WTC11 (cell line): Measurements from ENCODE around the gene PCGF1. TPM values are rescaled to one million over a fixed set of nuclear protein-coding genes. Genes with fewer than 3 reads are reported as not detected.

Source experiments
- ATAC-seq: fragments of 200-7000 bp; cut with Tn5 transposase; 2 replicates; pipeline ENCODE4 v1.10.0; 2021; ENCODE audit warnings: mild to moderate bottlenecking, moderate library complexity
- CTCF ChIA-PET: fragments of 300-600 bp; sonication (Branson Sonifier 250); formaldehyde crosslinking; loops from one replicate; lab custom pipeline; 2021; ENCODE audit warnings: antibody characterized with exemption; lab: Charles Lee
- POLR2A ChIA-PET: fragments of 350-600 bp; sonication (Branson Sonifier 250); formaldehyde crosslinking; loops from one replicate; lab custom pipeline; 2021; ENCODE audit warnings: antibody characterized with exemption; lab: Charles Lee
- DNase-seq: peaks from one replicate; pipeline ENCODE4 v3.0.0; 2021; ENCODE audit warnings: low spot score
- H3K27ac Mint-ChIP-seq: 2 replicates; pipeline ENCODE4 v1.8.0; 2021; ENCODE audit warnings: mixed read lengths
- H3K27me3 Mint-ChIP-seq: 2 replicates; pipeline ENCODE4 v1.8.0; 2021; ENCODE audit warnings: low read depth, mild to moderate bottlenecking, moderate library complexity, mixed read lengths
- H3K36me3 Mint-ChIP-seq: 2 replicates; pipeline ENCODE4 v1.8.0; 2021; ENCODE audit warnings: mixed read lengths
- H3K4me1 Mint-ChIP-seq: 2 replicates; pipeline ENCODE4 v1.8.0; 2022; ENCODE audit warnings: mixed read lengths
- H3K4me3 Mint-ChIP-seq: 2 replicates; pipeline ENCODE4 v1.8.0; 2021; ENCODE audit warnings: mild to moderate bottlenecking, moderate library complexity, mixed read lengths
- H3K9me3 Mint-ChIP-seq: 2 replicates; pipeline ENCODE4 v1.8.0; 2021; ENCODE audit warnings: mixed read lengths
- EMX1 ChIP-seq: fragments of 250-450 bp; sonication (Bioruptor Pico); IDR thresholded peaks from 2 replicates; pipeline ENCODE4 v1.8.0; 2021; ENCODE audit warnings: mild to moderate bottlenecking
- FOXP4 ChIP-seq: sonication (generic); formaldehyde crosslinking; IDR thresholded peaks from 2 replicates; pipeline ENCODE4 v1.8.0; 2022; ENCODE audit warnings: mild to moderate bottlenecking, missing genetic modification reagents
- JUN ChIP-seq: sonication (generic); formaldehyde crosslinking; IDR thresholded peaks from 2 replicates; pipeline ENCODE4 v1.8.0; 2023; ENCODE audit warnings: mild to moderate bottlenecking, missing genetic modification reagents
- PRRX2 ChIP-seq: fragments of 250-450 bp; sonication (Bioruptor Pico); IDR thresholded peaks from 2 replicates; pipeline ENCODE4 v1.8.0; 2021; ENCODE audit warnings: mild to moderate bottlenecking
- RORB ChIP-seq: fragments of 250-450 bp; sonication (Bioruptor Pico); IDR thresholded peaks from 2 replicates; pipeline ENCODE4 v1.9.0; 2021; ENCODE audit warnings: mild to moderate bottlenecking
- STAT6 ChIP-seq: sonication (generic); formaldehyde crosslinking; conservative IDR thresholded peaks from 2 replicates; pipeline ENCODE4 v1.8.1; 2023; ENCODE audit warnings: mild to moderate bottlenecking, low read depth, missing genetic modification reagents, moderate library complexity
- USF2 ChIP-seq: sonication (generic); formaldehyde crosslinking; IDR thresholded peaks from 2 replicates; pipeline ENCODE4 v1.8.1; 2023; ENCODE audit warnings: mild to moderate bottlenecking, missing genetic modification reagents, moderate library complexity
- ZNF232 ChIP-seq: sonication (generic); formaldehyde crosslinking; IDR thresholded peaks from 2 replicates; pipeline ENCODE4 v1.8.0; 2022; ENCODE audit warnings: mild to moderate bottlenecking, missing genetic modification reagents
- total RNA-seq: library from RNA; stranded (reverse); gene quantifications from 3 replicates; pipeline ENCODE4 v1.2.3, GENCODE V29; 2021
- TF ChIP-seq, protein P1 (sequence below): sonication (generic); formaldehyde crosslinking; IDR thresholded peaks from 2 replicates; pipeline ENCODE4 v1.8.0; 2022; ENCODE audit warnings: mild to moderate bottlenecking, missing genetic modification reagents
- TF ChIP-seq, protein P2 (sequence below): fragments of 200-600 bp; IDR thresholded peaks from 2 replicates; pipeline ENCODE4 v1.8.0; 2022; ENCODE audit warnings: antibody characterized with exemption
- TF ChIP-seq, protein P3 (sequence below): fragments of 250-450 bp; sonication (Bioruptor Pico); IDR thresholded peaks from 2 replicates; pipeline ENCODE4 v1.9.0; 2021; ENCODE audit warnings: moderate library complexity, mild to moderate bottlenecking, inconsistent platforms, borderline replicate concordance

PCGF1 gene
- total RNA-seq, 1 experiment from 2014 or later, result 15.7 TPM

- POLR2A ChIA-PET, result interaction anchor here (1.5 kb wide), 1 partner anchor 19 kb away, joined by 6 read pairs; the partner anchor contains the start of gene LBX2
- H3K36me3 Mint-ChIP-seq, result peaks cover 19% of the 10 kb centered on the region
- H3K27ac Mint-ChIP-seq, result no peak overlapping the region
Measured at GRCh38 chr2:74481431-74481830, 26.1 kb downstream of the PCGF1 start.

DNA sequence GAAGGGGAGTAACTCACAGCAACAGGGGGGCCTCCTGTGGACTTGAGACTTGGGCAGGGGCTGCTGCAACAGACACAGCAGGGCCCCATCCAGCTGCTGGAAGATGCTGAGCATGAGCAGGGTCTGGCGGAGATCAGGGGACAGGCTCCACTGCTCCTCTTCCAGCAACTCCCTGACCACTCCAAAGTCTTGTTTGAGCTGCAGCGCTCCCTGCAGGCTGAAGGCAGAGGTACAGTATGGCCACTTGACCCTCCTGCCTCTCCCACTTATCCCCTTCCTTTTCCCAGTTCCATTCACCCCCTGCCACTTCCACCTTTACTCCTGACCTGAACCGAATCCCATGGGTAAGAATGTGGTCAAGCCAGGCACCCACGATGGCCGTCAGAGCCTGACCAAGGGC, 32.6 kb downstream of the PCGF1 start:
- CTCF ChIA-PET, result interaction anchor here (0.8 to 2.6 kb wide), 8 partner anchors 8 to 157 kb away, joined by 3 to 23 read pairs (median 4); partner anchors contain the start of genes CCDC142, DQX1, MOGS and TTC31
- POLR2A ChIA-PET, result no interaction called here
- peak; percentile 77 for DNase-seq

More at GRCh38 chr2:74481431-74481830, 26.1 kb downstream of the PCGF1 start:
- Mint-ChIP-seq H3K27me3 (no peaks in the 10 kb centered on the region), H3K4me3 (peak overlapping the region; percentile 100), H3K9me3 (no peaks in the 10 kb centered on the region), H3K4me1 (peaks cover 10% of the 10 kb centered on the region)
- CTCF ChIA-PET, result interaction anchor here (1.0 to 4.6 kb wide), 9 partner anchors 8 to 119 kb away, joined by 3 to 43 read pairs (median 17); partner anchors contain the start of genes INO80B, LBX2 and MRPL53
- ATAC-seq, result no peak
- DNase-seq, result no peak
- TF ChIP-seq ZNF232 (CRISPR knock-in tag), result no peak
- TF ChIP-seq RORB, result no peak
- no peak for TF ChIP-seq EMX1 (CRISPR knock-in tag)
- no peak for TF ChIP-seq USF2

GRCh38 chr2:74474481-74474880, 33.0 kb downstream of the PCGF1 start:
- H3K27me3 Mint-ChIP-seq, result no peaks in the 10 kb centered on the region
- H3K36me3 Mint-ChIP-seq, result peaks cover 18% of the 10 kb centered on the region
- DNase-seq (no peak), ATAC-seq (no peak)
- TF ChIP-seq, protein P1, sequence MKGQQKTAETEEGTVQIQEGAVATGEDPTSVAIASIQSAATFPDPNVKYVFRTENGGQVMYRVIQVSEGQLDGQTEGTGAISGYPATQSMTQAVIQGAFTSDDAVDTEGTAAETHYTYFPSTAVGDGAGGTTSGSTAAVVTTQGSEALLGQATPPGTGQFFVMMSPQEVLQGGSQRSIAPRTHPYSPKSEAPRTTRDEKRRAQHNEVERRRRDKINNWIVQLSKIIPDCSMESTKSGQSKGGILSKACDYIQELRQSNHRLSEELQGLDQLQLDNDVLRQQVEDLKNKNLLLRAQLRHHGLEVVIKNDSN (CRISPR knock-in tag), result no peak
- TF ChIP-seq PRRX2 (CRISPR knock-in tag) (no peak), JUN (no peak), STAT6 (no peak)
- TF ChIP-seq, protein P2, sequence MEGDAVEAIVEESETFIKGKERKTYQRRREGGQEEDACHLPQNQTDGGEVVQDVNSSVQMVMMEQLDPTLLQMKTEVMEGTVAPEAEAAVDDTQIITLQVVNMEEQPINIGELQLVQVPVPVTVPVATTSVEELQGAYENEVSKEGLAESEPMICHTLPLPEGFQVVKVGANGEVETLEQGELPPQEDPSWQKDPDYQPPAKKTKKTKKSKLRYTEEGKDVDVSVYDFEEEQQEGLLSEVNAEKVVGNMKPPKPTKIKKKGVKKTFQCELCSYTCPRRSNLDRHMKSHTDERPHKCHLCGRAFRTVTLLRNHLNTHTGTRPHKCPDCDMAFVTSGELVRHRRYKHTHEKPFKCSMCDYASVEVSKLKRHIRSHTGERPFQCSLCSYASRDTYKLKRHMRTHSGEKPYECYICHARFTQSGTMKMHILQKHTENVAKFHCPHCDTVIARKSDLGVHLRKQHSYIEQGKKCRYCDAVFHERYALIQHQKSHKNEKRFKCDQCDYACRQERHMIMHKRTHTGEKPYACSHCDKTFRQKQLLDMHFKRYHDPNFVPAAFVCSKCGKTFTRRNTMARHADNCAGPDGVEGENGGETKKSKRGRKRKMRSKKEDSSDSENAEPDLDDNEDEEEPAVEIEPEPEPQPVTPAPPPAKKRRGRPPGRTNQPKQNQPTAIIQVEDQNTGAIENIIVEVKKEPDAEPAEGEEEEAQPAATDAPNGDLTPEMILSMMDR, result no peak
- CTCF ChIA-PET, result interaction anchor here (0.7 to 2.6 kb wide), 7 partner anchors 8 to 158 kb away, joined by 3 to 23 read pairs (median 5); partner anchors contain the start of genes AUP1, CCDC142, HTRA2 and MOGS
- no peak overlapping the region for H3K27ac Mint-ChIP-seq
- POLR2A ChIA-PET, result no interaction called here
- peaks cover 11% of the 10 kb centered on the region for H3K4me1 Mint-ChIP-seq
- no peak overlapping the region for H3K4me3 Mint-ChIP-seq
- H3K9me3 Mint-ChIP-seq, result no peaks in the 10 kb centered on the region

More for the DNA sequence above, 32.6 kb downstream of the PCGF1 start:
- Mint-ChIP-seq H3K9me3 (no peaks in the 10 kb centered on the region), H3K27ac (no peak overlapping the region), H3K36me3 (peaks cover 20% of the 10 kb centered on the region), H3K4me3 (no peak overlapping the region)
- TF ChIP-seq, protein P3, sequence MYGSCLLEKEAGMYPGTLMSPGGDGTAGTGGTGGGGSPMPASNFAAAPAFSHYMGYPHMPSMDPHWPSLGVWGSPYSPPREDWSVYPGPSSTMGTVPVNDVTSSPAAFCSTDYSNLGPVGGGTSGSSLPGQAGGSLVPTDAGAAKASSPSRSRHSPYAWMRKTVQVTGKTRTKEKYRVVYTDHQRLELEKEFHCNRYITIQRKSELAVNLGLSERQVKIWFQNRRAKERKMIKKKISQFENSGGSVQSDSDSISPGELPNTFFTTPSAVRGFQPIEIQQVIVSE (CRISPR knock-in tag), result no peak
- TF ChIP-seq, protein P2, result peak; percentile 56
- no peak for TF ChIP-seq EMX1 (CRISPR knock-in tag)
- no peak for TF ChIP-seq FOXP4
- TF ChIP-seq, all 79 proteins: peak for 1
- Mint-ChIP-seq H3K27me3 (no peaks in the 10 kb centered on the region), H3K4me1 (peaks cover 11% of the 10 kb centered on the region)
- peak; percentile 13; the same call in 1 of the 2 replicates for ATAC-seq
